ENCODE data around the gene PHF21A.

- TF ChIP-seq EP300 (IDR thresholded peaks at IDR 0.05) (no peak), CTCF (IDR thresholded peaks at IDR 0.05) (no peak)
These were observed 45.3 kb downstream of the PHF21A start for GRCh38 chr11:46075928-46076327.

Data from gastroesophageal sphincter (tissue), 3 donors.